ENCODE results near the gene FRMD4A. TPM values are rescaled to one million over a fixed set of nuclear protein-coding genes. Genes with fewer than 3 reads are reported as not detected.
"Not testable (repeated sequence)": the region's sequence is repeated elsewhere in the genome, so short reads cannot be mapped to it uniquely, and the experiment has no call there.

The FRMD4A gene
- total and polyA plus RNA-seq, 2 experiments from 2014 or later, result 3.7 to 12.6 TPM

DNA sequence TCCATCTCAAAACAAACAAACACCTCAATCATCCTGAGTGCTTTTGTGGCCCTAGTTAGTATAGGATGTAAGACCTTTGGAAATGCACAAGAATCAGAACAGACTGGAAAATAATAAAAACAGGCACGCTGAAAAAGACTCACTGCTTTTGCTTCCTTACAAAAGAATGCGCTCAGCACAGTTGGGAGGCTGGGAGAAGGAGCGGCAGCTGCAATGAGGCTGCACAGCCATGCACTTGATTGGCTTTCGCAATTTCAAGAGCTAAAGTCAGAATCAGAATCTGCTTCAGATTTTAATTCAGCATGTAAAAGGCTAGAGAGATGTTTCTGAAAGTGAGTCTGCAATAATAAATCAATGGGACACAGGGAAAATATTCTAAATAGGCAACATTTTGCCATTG is 97.2 kb downstream of the FRMD4A start:
- Histone ChIP-seq H3K27ac (no peak overlapping the region), H3K27me3 (no peaks in the 10 kb centered on the region), H3K9me3 (ENCODE audit: low read depth) (no peaks in the 10 kb centered on the region), H3K36me3 (no peaks in the 10 kb centered on the region), H3K4me3 (no peak overlapping the region), H3K4me1 (ENCODE audit: low read depth) (no peaks in the 10 kb centered on the region)
- no peak for DNase-seq (ENCODE audit: low read depth in 1 of 2, low spot score in 1 of 2)
- TF ChIP-seq, protein P1, sequence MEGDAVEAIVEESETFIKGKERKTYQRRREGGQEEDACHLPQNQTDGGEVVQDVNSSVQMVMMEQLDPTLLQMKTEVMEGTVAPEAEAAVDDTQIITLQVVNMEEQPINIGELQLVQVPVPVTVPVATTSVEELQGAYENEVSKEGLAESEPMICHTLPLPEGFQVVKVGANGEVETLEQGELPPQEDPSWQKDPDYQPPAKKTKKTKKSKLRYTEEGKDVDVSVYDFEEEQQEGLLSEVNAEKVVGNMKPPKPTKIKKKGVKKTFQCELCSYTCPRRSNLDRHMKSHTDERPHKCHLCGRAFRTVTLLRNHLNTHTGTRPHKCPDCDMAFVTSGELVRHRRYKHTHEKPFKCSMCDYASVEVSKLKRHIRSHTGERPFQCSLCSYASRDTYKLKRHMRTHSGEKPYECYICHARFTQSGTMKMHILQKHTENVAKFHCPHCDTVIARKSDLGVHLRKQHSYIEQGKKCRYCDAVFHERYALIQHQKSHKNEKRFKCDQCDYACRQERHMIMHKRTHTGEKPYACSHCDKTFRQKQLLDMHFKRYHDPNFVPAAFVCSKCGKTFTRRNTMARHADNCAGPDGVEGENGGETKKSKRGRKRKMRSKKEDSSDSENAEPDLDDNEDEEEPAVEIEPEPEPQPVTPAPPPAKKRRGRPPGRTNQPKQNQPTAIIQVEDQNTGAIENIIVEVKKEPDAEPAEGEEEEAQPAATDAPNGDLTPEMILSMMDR (IDR thresholded peaks at IDR 0.05; ENCODE audit: low read depth, low read length), result no peak

- H3K4me3 ChIP-seq, H3K36me3 ChIP-seq: not testable (repeated sequence)
These were observed 101.9 kb downstream of the FRMD4A start for GRCh38 chr10:14228798-14229197.

DNA sequence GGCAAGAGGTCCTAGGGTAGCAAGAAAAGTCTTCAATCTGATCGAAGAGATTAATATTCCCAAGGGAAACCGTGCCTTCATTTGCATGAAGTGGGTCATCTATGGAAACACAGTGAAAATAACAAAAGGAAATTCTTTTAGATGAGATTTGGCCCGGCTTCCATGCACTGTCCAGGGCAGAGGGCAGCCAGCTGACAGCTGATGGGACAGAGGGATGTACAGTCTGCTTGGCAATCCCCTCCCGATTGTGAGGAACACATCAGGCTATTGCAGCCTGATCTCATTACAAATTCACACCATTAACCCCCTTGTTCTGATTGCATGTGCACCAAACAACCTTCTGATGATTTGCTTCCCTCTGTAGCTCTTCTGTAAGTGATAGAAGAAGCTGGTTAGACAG is 105.3 kb downstream of the FRMD4A start:
- H3K4me3 ChIP-seq, result no peak overlapping the region
- no peaks in the 10 kb centered on the region for H3K4me1 ChIP-seq (ENCODE audit: low read depth)
- TF ChIP-seq, protein P1 (IDR thresholded peaks at IDR 0.05; ENCODE audit: low read depth, low read length), result no peak
- no peak overlapping the region for H3K27ac ChIP-seq
- H3K9me3 ChIP-seq (ENCODE audit: low read depth), result no peaks in the 10 kb centered on the region
- H3K27me3 ChIP-seq, result no peaks in the 10 kb centered on the region
- H3K36me3 ChIP-seq, result no peaks in the 10 kb centered on the region
- no peak for DNase-seq (ENCODE audit: low read depth in 1 of 2, low spot score in 1 of 2)

More at GRCh38 chr10:14228798-14229197, 101.9 kb downstream of the FRMD4A start:
- DNase-seq (ENCODE audit: low read depth in 1 of 2, low spot score in 1 of 2); H3K27ac ChIP-seq; H3K9me3 ChIP-seq (ENCODE audit: low read depth); H3K4me1 ChIP-seq (ENCODE audit: low read depth); H3K27me3 ChIP-seq: not testable (repeated sequence)

GRCh38 chr10:14220026-14220425 is 110.7 kb downstream of the FRMD4A start:
- TF ChIP-seq, protein P1 (IDR thresholded peaks at IDR 0.05; ENCODE audit: low read depth, low read length), result no peak
- Histone ChIP-seq H3K4me3 (no peak overlapping the region), H3K9me3 (ENCODE audit: low read depth) (no peaks in the 10 kb centered on the region), H3K27ac (no peak overlapping the region), H3K36me3 (no peaks in the 10 kb centered on the region), H3K4me1 (ENCODE audit: low read depth) (no peaks in the 10 kb centered on the region), H3K27me3 (no peaks in the 10 kb centered on the region)
- peak in 1 of 2 donors; percentile 15 for DNase-seq (ENCODE audit: low read depth in 1 of 2, low spot score in 1 of 2)

DNA sequence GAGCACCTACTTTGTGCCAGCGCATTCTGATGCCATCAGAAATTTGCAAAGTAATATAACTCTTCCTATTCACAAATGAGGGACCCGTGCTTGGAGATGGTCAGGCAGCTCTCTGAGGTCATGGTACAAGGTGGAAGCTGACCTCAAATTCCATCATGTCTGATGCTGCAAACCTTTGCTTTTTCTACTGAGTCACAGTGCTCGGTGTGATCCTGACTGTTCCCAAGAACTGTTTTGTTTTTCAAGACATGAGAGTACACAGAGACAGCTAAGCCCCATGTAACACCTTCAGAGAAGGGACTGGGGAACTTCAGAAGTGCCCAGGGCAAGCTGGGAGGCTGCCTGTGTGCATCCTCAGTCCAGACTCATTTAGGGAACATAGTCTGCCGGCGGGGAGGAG is 111.3 kb downstream of the FRMD4A start:
- TF ChIP-seq, protein P1 (IDR thresholded peaks at IDR 0.05; ENCODE audit: low read depth, low read length), result no peak
- H3K36me3 ChIP-seq, result no peaks in the 10 kb centered on the region
- no peaks in the 10 kb centered on the region for H3K9me3 ChIP-seq (ENCODE audit: low read depth)
- DNase-seq (ENCODE audit: low read depth in 1 of 2, low spot score in 1 of 2), result no peak
- no peaks in the 10 kb centered on the region for H3K27me3 ChIP-seq
- no peak overlapping the region for H3K4me3 ChIP-seq
- no peaks in the 10 kb centered on the region for H3K4me1 ChIP-seq (ENCODE audit: low read depth)
- H3K27ac ChIP-seq, result no peak overlapping the region

DNA sequence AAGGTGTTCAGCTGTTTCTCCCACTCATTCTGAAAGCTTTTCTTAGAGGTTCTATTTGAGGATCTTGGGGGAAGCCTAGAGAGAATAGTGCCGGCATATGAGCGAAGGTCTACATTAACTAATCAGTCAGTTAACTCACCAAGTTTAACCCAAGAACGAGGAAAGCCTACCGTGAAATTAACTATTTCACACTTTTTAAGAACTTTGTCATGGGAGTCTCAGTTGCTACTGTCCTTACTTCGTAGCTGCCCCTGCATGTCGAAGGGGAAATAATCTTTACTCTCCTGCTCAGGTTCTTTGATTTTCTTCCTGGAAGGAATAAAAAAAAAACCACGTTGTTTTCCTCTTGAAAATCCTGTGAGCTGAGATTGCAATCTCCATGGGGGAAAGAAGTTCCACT is 115.1 kb downstream of the FRMD4A start:
- no peaks in the 10 kb centered on the region for H3K4me1 ChIP-seq (ENCODE audit: low read depth)
- no peak for DNase-seq (ENCODE audit: low read depth in 1 of 2, low spot score in 1 of 2)
- no peaks in the 10 kb centered on the region for H3K9me3 ChIP-seq (ENCODE audit: low read depth)
- no peaks in the 10 kb centered on the region for H3K36me3 ChIP-seq
- no peak overlapping the region for H3K4me3 ChIP-seq
- H3K27ac ChIP-seq, result no peak overlapping the region
- no peaks in the 10 kb centered on the region for H3K27me3 ChIP-seq
- TF ChIP-seq, protein P1 (IDR thresholded peaks at IDR 0.05; ENCODE audit: low read depth, low read length), result no peak

DNA sequence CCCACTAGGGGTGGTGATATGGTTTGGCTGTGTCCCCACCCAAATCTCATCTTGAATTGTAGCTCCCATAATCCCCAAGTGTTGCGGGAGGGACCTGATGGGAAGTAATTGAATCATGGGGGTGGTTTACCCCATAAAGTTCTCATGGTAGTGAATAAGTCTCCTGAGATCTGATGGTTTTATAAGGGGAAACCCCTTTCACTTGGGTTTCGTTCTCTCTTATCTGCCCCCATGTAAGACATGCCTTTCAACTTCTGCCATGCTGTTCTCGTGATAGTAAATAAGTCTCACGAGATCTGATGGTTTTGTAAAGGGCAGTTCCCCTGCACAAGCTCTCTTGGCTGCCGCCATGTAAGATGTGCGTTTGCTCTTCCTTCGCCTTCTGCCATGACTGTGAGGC is 117.0 kb downstream of the FRMD4A start:
- H3K27me3 ChIP-seq; DNase-seq (ENCODE audit: low read depth in 1 of 2, low spot score in 1 of 2): not testable (repeated sequence)

More for the DNA sequence above, 117.0 kb downstream of the FRMD4A start:
- not testable (repeated sequence) for H3K27ac ChIP-seq; H3K4me3 ChIP-seq; H3K9me3 ChIP-seq (ENCODE audit: low read depth); H3K36me3 ChIP-seq; H3K4me1 ChIP-seq (ENCODE audit: low read depth)
